ENCODE measurements around the gene CAPRIN1. TPM values are rescaled to one million over a fixed set of nuclear protein-coding genes. Genes with fewer than 3 reads are reported as not detected.
A peak's percentile ranks its signal among the peaks of the same experiment; 100 is the strongest.

Gene CAPRIN1
- total RNA-seq (2014; rRNA removed; shearing (Covaris generic)): 176 and 181 TPM in 2 replicates
- 127 TPM in 2 replicates for polyA plus RNA-seq (2016; fragmentation: Nextera tagmentation; extraction: Ambion mirVana)

DNA sequence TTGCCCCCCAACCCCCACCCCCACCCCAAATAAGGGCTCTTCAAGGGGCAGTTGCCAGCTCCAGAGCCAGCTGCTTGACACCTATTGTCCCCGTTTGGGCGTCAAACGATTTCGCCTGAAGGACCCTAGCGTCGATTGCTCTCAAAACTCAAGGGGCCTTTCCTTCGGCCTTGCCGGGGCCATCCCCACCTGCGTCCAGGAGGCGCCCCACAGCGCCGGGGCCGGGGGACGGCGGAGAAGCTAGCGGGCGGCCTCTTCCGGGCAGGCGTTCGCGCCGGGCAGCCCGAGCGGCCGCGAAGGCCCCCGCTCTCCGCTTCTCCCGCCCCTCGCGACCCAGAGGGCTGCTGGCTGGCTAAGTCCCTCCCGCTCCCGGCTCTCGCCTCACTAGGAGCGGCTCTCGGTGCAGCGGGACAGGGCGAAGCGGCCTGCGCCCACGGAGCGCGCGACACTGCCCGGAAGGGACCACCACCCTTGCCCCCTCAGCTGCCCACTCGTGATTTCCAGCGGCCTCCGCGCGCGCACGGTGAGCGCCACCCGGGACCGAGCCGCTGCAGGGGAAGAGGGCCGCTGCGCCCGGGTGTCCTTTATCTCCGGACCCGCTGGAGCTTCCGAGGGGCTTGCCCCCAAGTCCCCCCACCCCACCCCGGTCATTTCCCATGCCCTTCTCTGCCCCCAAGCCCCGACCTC lies at the start of gene CAPRIN1:
TSS of gene CAPRIN1 (plus strand) at position 383 of the 687 bp plus-strand sequence. CDS start 690 bp downstream, outside the sequence.
- H3K79me2 ChIP-seq (ENCODE audit: insufficient read depth): peaks cover 44% of the 10 kb centered on the region
- 1 to 3% methylated on average over 26 to 52 of the region's 64 CpGs for WGBS, 2 experiments (ENCODE audit: low coverage in 1 of 2, low lambda C conversion rate in 2 of 2, missing lambda C conversion rate in 2 of 2)
- peaks cover 31% of the 10 kb centered on the region for H3K4me1 ChIP-seq (ENCODE audit: insufficient read depth)
- no peaks in the 10 kb centered on the region for H3K9me2 ChIP-seq (ENCODE audit: insufficient read depth)
- H3K4me2 ChIP-seq (ENCODE audit: unreplicated experiment): peak within 1 kb of the TSS; percentile 99
- peak within 1 kb of the TSS; percentile 99 for H3K4me3 ChIP-seq
- H2AFZ ChIP-seq: peak within 1 kb of the TSS; percentile 89
- no peaks in the 10 kb centered on the region for H3K27me3 ChIP-seq (replicated peaks; ENCODE audit: insufficient read depth)
- H3K27ac ChIP-seq: peak within 1 kb of the TSS; percentile 99
- peaks cover 5% of the 10 kb centered on the region; the same call in 1 of the 2 replicates for H4K20me1 ChIP-seq (ENCODE audit: insufficient read depth)
- H3K9ac ChIP-seq: peak within 1 kb of the TSS; percentile 98
- peaks cover 17% of the 10 kb centered on the region for H3K36me3 ChIP-seq (ENCODE audit: low read depth)
- H3K9me3 ChIP-seq (ENCODE audit: low read depth): no peaks in the 10 kb centered on the region
- peak; percentile 95 for DNase-seq
- peaks cover 37% of the 10 kb centered on the region for H3F3A ChIP-seq (ENCODE audit: insufficient read depth)
- TF ChIP-seq EZH2 (IDR thresholded peaks at IDR 0.05; ENCODE audit: insufficient read depth, poor library complexity, severe bottlenecking) (no peak), EZH2phosphoT487 (IDR thresholded peaks at IDR 0.05; ENCODE audit: insufficient read depth, low read depth) (no peak)
- in situ Hi-C loops (cut with MboI): no loop called here

- 43 to 49% methylated on average over 4 of the region's 4 CpGs for WGBS, 2 experiments (ENCODE audit: low coverage in 1 of 2, low lambda C conversion rate in 2 of 2, missing lambda C conversion rate in 2 of 2)
- Histone ChIP-seq H3K9me3 (ENCODE audit: low read depth) (no peaks in the 10 kb centered on the region), H3K4me1 (ENCODE audit: insufficient read depth) (no peaks in the 10 kb centered on the region), H3K79me2 (ENCODE audit: insufficient read depth) (no peaks in the 10 kb centered on the region), H3K9me2 (ENCODE audit: insufficient read depth) (no peaks in the 10 kb centered on the region), H3K27ac (no peak overlapping the region), H2AFZ (no peak overlapping the region), H3K4me3 (no peak overlapping the region), H3K27me3 (replicated peaks; ENCODE audit: insufficient read depth) (peaks cover 33% of the 10 kb centered on the region), H3K36me3 (ENCODE audit: low read depth) (no peaks in the 10 kb centered on the region), H3K4me2 (ENCODE audit: unreplicated experiment) (no peak overlapping the region), H4K20me1 (ENCODE audit: insufficient read depth) (no peaks in the 10 kb centered on the region), H3K9ac (no peak overlapping the region), H3F3A (ENCODE audit: insufficient read depth) (no peaks in the 10 kb centered on the region)
- in situ Hi-C loops (cut with MboI): no loop called here
- no peak for TF ChIP-seq EZH2phosphoT487 (IDR thresholded peaks at IDR 0.05; ENCODE audit: insufficient read depth, low read depth)
- TF ChIP-seq EZH2 (IDR thresholded peaks at IDR 0.05; ENCODE audit: insufficient read depth, poor library complexity, severe bottlenecking): no peak
- DNase-seq: no peak
Measured at GRCh38 chr11:34002420-34002819, 49.1 kb upstream of the CAPRIN1 start.

- peaks cover 34% of the 10 kb centered on the region for H3K27me3 ChIP-seq (replicated peaks; ENCODE audit: insufficient read depth)
- H3K36me3 ChIP-seq (ENCODE audit: low read depth): no peaks in the 10 kb centered on the region
- 52 to 67% methylated on average over 3 of the region's 3 CpGs for WGBS, 2 experiments (ENCODE audit: low coverage in 1 of 2, low lambda C conversion rate in 2 of 2, missing lambda C conversion rate in 2 of 2)
- no peak overlapping the region for H3K4me2 ChIP-seq (ENCODE audit: unreplicated experiment)
- in situ Hi-C loops (cut with MboI): no loop called here
- H3K9me2 ChIP-seq (ENCODE audit: insufficient read depth): no peaks in the 10 kb centered on the region
- H4K20me1 ChIP-seq (ENCODE audit: insufficient read depth): no peaks in the 10 kb centered on the region
- no peak overlapping the region for H2AFZ ChIP-seq
- TF ChIP-seq EZH2 (IDR thresholded peaks at IDR 0.05; ENCODE audit: insufficient read depth, poor library complexity, severe bottlenecking) (no peak), EZH2phosphoT487 (IDR thresholded peaks at IDR 0.05; ENCODE audit: insufficient read depth, low read depth) (no peak)
- H3F3A ChIP-seq (ENCODE audit: insufficient read depth): no peaks in the 10 kb centered on the region
- no peak overlapping the region for H3K27ac ChIP-seq
- H3K4me1 ChIP-seq (ENCODE audit: insufficient read depth): no peaks in the 10 kb centered on the region
- no peaks in the 10 kb centered on the region for H3K9me3 ChIP-seq (ENCODE audit: low read depth)
- no peak for DNase-seq
- no peaks in the 10 kb centered on the region for H3K79me2 ChIP-seq (ENCODE audit: insufficient read depth)
- no peak overlapping the region for H3K4me3 ChIP-seq
- H3K9ac ChIP-seq: no peak overlapping the region
Measured at GRCh38 chr11:34004236-34004635, 47.3 kb upstream of the CAPRIN1 start.

- Histone ChIP-seq H3K9me2 (ENCODE audit: insufficient read depth) (no peaks in the 10 kb centered on the region), H3K36me3 (ENCODE audit: low read depth) (no peaks in the 10 kb centered on the region), H3F3A (ENCODE audit: insufficient read depth) (no peaks in the 10 kb centered on the region), H3K79me2 (ENCODE audit: insufficient read depth) (no peaks in the 10 kb centered on the region), H3K9ac (no peak overlapping the region), H2AFZ (no peak overlapping the region), H3K27me3 (replicated peaks; ENCODE audit: insufficient read depth) (peaks cover 29% of the 10 kb centered on the region), H3K4me3 (no peak overlapping the region), H3K4me2 (ENCODE audit: unreplicated experiment) (no peak overlapping the region), H4K20me1 (ENCODE audit: insufficient read depth) (no peaks in the 10 kb centered on the region), H3K4me1 (ENCODE audit: insufficient read depth) (no peaks in the 10 kb centered on the region), H3K27ac (no peak overlapping the region), H3K9me3 (ENCODE audit: low read depth) (no peaks in the 10 kb centered on the region)
- no peak for TF ChIP-seq EZH2phosphoT487 (IDR thresholded peaks at IDR 0.05; ENCODE audit: insufficient read depth, low read depth)
- no peak for TF ChIP-seq EZH2 (IDR thresholded peaks at IDR 0.05; ENCODE audit: insufficient read depth, poor library complexity, severe bottlenecking)
- in situ Hi-C loops (cut with MboI): no loop called here
- no peak for DNase-seq
- 21 to 31% methylated on average over 2 of the region's 2 CpGs for WGBS, 2 experiments (ENCODE audit: low coverage in 1 of 2, low lambda C conversion rate in 2 of 2, missing lambda C conversion rate in 2 of 2)
Measured at GRCh38 chr11:34006876-34007275, 44.7 kb upstream of the CAPRIN1 start.
